Stimulated activated CD4-positive, alpha-beta T cell treated with anti-CD3 and anti-CD28 coated beads, Interleukin-15, amount 100 ng/mL, for 1 hour (primary cell): ENCODE results near the gene EMP3.
"Not testable (repeated sequence)": the region's sequence is repeated elsewhere in the genome, so short reads cannot be mapped to it uniquely, and the experiment has no call there.

Source experiments
- DNase-seq, 2 donors: peaks; one replicate each; pipeline ENCODE4 v3.0.0-alpha.2; 2020; ENCODE audit warnings: low read depth in 1 of 2, low spot score in 1 of 2

Gene EMP3

DNA sequence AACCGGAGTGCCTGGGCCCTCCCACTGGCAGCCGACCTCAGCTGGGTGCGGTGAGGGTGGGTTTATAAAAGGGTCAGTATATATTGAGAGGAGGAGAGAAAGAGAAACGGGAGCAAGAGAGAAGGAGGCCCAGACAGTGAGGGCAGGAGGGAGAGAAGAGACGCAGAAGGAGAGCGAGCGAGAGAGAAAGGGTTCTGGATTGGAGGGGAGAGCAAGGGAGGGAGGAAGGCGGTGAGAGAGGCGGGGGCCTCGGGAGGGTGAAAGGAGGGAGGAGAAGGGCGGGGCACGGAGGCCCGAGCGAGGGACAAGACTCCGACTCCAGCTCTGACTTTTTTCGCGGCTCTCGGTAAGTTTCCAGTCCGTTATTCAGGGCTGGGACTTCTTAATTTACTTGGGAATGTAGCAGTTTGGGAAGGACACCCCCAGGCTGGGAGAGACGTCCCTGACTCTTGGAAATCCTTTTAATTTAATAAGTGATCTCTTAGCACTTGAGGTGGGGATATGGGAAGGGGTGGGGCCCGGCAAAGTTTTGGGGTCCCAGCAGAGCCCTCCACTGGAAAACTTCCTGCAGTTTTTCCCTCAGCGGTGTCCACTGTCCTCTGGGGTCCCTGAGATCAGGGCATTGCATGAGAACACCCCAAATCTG is at the start of gene EMP3:
Gene EMP3, plus strand, starts transcription at position 288 of the 646 bp plus-strand sequence. CDS start 1,293 bp downstream, outside the sequence.
- DNase-seq = peak; percentile 71 to 73

DNA sequence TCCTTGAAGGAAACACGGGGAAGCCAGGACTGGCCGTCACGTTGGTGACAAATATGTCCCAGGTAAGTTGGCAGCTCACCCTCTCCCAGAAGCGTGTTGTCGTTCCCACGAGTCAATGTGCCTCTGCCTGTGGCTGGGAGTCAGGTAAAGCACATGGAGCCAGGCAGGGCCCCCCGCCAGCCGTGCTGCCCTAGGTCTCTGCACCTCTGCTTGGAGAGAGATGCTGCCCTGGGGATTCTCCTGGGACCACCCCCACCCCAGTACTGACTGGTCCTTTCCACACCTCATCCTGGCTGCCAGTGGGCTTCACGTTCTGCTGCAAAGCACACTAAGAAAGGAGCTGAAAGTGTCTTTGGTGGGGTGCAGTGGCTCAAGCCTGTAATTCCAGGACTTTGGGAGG is 45.6 kb upstream of the EMP3 start:
- DNase-seq = no peak

- no peak for DNase-seq
Measured at GRCh38 chr19:48283908-48284307, 41.4 kb upstream of the EMP3 start.

GRCh38 chr19:48284896-48285295 is 40.5 kb upstream of the EMP3 start:
- DNase-seq = no peak

DNA sequence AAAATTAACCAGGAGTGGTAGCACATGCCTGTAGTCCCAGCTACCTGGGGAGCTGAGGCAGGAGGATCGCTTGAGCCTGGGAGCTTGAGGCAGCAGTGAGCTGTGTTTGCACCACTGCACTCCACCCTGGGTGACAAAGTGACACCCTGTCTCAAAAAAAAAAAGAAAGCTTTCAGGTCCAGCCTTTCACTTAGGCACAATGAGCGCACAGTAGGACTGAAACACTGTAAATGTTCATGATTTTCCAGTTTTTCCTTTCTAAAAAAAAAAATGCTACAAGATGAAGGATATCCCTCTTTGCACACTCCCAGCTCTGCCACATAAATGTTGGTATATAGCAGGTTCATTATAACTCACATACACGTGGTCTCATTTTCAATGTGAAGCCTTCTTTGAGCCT is 37.6 kb upstream of the EMP3 start:
- no peak for DNase-seq

DNA sequence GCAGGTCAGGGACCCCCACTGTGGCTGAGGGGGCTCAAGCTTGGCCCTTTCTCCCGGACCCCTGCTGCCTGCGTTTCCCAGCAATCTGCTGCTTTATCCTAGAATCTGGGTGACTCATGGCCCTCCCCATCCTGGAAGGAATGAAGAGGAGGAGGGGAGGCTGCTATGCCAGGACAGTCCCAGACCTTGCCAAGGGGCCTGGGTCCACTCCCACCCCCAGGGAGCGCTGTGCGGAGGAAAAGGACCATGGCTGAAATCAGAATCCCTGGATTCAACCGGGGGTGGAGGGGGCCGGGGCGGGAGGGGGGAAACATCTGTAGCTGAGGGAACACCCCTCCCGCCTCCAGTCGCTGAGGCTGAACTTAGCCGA is 35.0 kb upstream of the EMP3 start:
- DNase-seq = no peak

DNA sequence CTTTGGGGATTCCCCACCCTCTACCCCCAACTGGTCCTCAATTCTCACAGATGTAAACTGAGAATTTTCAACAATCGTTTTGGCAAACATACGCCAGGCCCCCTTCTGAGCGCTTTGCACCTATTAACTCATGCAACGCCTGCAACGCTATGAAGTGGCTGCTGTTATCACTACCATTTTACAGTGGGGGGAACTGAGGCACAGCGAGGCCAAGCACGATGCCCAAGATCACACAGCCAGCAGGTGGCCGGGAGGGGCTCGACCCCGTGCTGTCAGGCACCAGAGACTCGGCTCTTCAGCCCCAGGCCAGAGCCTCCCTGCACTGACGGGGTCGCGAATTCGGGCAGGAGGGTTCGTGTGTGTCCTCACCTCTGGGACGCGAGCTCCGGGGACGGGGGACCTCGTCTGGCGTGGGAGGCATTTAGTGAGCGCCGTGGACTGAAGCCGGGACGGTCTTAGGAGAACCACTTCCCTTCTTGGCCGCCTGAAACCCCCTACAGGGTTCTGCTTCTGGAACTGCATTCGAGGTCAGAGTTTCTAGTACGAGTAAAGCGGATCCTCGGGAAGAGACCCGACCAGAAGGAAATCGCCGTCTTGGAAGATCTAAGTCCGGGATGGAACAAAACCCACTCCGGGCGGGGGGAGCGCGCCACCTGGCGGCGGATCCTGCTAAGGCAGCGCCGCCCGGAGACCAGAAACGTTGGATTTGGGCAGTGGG is 34.4 kb upstream of the EMP3 start:
- DNase-seq = peak; percentile 35 to 51

DNA sequence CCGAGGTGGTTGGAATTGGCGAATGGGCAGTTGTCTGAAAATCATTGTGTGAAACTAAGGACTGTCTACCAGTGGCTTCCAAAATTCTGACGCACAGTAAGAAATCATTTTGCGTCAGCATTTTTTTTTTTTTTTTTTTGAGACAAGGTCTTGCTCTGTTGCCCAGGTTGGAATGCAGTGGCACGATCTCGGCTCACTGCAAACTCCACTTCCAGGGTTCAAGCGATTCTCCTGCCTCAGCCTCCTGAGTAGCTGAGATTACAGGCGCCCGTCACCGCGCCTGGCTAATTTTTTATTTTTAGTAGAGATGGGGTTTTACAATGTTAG is 33.9 kb upstream of the EMP3 start:
- not testable (repeated sequence) for DNase-seq

- DNase-seq = no peak
Measured at GRCh38 chr19:48292798-48293197, 32.6 kb upstream of the EMP3 start.

DNA sequence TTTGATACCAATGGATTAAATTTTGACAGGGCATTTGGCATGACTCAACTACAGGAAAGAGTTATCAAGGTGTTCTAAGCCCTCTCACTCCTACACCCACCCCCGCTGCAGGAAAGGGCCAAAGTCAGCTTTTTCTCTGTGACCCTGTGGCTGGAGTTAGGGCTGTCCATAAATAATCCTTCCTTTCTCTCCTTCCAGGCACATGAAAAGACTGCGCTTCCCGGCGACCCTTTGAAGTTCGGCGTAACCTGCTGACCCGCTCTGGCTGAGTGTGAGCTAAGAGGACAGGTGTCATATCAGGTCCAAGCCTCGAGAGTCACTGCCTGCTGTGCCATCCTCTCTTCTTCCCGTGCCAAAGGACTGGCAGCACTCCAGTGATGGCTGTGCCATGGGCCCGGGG is 29.9 kb upstream of the EMP3 start:
- DNase-seq = no peak

GRCh38 chr19:48296963-48297734 is 28.2 kb upstream of the EMP3 start:
- DNase-seq = no peak

DNA sequence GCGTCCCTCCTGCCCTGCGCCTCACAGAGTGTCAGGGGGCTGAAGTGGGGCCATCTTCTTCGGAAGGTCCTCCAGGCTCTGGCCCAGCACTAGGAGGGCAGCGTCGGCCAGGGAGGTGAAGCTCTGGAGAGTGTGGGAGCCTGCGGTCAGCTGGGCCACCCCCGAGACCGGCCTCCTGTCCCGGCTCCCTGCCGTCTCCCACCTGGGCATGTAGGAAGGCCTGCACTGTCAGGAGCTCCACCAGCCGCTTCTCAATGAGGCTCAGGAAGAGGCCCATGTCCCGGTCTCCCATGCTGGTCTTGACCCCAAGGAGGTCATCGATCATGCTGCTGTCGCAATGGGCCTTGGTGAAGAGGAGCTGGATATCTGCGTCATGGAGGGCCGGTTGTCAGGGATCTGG is 27.4 kb upstream of the EMP3 start:
- DNase-seq = no peak

DNA sequence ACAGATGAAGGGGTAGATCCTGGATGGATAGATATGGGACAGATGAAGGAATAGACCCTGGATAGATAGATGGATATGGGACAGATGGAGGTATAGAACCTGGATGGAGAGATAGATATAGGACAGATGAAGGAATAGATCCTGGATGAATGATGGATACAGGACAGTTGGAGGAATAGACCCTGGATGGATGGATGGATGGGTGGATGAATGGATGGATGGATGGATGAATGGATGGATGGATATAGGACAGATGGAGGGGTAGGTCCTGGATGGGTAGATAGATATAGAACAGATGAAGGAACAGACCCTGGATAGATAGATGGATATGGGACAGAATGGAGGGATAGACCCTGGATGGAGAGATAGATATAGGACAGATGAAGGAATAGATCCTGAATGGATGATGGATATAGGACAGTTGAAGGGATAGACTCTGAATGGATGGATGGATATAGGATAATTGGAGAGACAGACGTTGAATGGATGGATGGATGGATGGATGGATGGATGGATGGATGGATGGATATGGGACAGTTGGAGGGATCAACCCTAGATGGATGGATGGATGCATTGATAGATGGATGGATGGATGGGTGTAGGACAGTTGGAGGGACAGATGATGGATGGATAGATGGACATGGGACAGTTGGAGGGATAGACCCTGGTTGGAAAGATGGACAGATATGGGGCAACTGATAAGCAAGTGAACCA is 23.3 kb upstream of the EMP3 start:
- DNase-seq = no peak

DNA sequence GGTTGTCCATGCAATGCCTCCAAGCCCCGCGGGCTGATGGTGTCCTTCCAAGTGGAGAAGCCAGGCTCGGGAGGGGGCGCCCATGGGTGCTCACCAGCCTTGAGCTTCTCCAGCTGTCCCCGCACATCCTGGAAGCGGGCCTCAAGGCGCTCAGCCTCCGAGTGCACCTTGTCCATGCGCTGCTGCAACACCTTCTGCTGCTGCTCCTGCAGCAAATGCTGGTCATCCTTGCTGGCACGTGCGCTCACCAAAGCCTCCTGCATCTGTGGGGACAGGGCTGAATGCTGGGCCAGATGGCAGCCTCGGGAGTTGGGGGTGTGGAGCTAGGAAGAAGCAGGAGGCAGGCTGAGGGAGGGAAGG is 22.8 kb upstream of the EMP3 start:
- no peak for DNase-seq

DNA sequence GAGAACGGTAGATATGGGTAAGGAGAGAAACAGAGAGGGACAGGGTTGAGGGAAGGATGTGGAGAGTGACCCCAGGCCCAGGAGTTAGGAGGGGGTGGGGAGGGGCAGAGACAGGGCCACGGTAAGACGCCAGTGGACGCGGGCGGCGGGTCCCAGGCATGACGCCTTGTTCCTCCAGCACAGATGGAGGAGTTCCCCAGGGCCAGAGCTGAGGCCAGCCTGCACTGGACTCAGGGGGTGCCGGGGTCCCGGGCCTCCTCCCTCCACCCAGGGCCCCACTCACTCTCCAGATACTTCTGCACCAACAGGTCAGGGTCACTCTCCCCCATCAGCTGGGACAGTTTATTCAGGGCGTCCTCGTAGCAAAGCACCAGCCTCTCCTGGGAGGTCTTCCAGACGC is 22.0 kb upstream of the EMP3 start:
- no peak for DNase-seq

GRCh38 chr19:48303866-48304265 is 21.5 kb upstream of the EMP3 start:
- DNase-seq = no peak

- DNase-seq = no peak
Measured at GRCh38 chr19:48308631-48309586, 16.4 kb upstream of the EMP3 start.

GRCh38 chr19:48309731-48310130 is 15.6 kb upstream of the EMP3 start:
- not testable (repeated sequence) for DNase-seq

GRCh38 chr19:48310227-48310626 is 15.1 kb upstream of the EMP3 start:
- no peak for DNase-seq

- DNase-seq = no peak
Measured at GRCh38 chr19:48311384-48311783, 14.0 kb upstream of the EMP3 start.

DNA sequence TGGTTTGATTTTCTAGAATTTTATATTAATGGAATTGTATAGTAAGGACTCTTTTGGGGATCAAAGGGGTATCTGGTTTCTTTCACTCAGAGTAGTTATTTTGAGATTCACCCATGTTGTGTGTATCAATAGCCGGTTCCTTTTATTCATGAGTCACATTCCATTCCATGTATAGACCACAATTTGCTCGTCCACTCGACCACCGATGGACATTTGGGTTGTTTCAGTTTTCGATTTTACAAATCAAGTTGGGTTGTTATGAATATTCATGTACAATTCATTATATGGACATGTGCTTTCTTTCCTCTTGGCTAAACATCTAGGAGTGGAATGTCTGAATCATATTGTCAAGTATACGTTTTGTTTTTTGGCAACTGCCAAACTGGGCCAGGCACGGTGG is 9.6 kb upstream of the EMP3 start:
- DNase-seq = no peak
